ENCODE measurements around the gene PICALM.

The PICALM gene

DNA sequence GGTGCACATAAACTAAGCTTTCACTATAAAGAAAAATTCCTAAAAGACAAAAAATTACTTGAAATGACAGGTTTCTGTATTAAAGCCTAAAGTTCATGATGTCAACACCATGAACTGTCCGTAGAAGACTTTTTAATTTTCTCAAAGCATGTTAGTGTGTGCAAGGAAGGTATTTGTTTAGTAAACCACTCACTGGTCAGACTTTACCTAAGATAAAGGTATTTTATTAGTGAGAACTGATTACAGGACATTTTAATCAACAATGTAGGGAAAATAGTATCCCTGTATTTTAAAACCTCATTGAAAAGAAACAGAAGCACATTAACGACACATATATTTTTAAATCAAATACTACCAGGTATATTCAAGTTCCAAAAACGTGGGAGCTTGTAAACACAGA, 2.9 kb downstream of the PICALM start:
- DNase-seq (ENCODE audit: low read depth), result no peak
- peak overlapping the region; percentile 93 for H3K4me3 ChIP-seq (ENCODE audit: low read depth, low read length)

DNA sequence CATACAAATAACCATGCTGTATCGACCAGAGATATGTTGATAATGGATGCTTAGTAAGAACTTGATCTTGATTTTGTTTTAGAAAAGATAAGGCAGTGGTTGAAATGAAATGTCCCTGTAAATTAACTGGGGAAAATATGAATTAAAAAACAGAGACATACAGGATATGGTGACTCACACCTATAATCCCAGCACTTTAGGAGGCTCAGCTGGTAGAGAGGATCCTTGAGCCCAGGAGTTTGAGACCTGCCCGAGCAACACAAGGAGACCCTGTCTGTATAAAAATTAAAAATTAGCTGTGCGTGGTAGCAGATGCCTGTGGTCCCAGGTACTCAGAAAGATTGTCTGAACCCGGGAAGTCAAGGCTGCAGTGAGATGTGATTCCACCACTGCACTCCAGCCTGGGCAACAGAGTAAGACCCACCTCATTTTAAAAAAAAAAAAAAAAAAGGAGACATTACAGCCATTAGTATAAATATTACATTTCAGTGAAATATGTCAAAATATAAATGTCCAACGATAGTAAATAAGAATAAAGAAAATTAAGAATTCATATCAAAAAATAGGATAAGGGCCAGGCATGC, 4.6 kb downstream of the PICALM start:
- H3K4me3 ChIP-seq (ENCODE audit: low read depth, low read length), result peak overlapping the region; percentile 19
- no peak for TF ChIP-seq MYC (IDR thresholded peaks at IDR 0.05; ENCODE audit: low read depth, low read length)
- TF ChIP-seq, protein P1, sequence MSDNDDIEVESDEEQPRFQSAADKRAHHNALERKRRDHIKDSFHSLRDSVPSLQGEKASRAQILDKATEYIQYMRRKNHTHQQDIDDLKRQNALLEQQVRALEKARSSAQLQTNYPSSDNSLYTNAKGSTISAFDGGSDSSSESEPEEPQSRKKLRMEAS (IDR thresholded peaks at IDR 0.05; ENCODE audit: low read depth, low read length), result no peak
- TF ChIP-seq, protein P2, sequence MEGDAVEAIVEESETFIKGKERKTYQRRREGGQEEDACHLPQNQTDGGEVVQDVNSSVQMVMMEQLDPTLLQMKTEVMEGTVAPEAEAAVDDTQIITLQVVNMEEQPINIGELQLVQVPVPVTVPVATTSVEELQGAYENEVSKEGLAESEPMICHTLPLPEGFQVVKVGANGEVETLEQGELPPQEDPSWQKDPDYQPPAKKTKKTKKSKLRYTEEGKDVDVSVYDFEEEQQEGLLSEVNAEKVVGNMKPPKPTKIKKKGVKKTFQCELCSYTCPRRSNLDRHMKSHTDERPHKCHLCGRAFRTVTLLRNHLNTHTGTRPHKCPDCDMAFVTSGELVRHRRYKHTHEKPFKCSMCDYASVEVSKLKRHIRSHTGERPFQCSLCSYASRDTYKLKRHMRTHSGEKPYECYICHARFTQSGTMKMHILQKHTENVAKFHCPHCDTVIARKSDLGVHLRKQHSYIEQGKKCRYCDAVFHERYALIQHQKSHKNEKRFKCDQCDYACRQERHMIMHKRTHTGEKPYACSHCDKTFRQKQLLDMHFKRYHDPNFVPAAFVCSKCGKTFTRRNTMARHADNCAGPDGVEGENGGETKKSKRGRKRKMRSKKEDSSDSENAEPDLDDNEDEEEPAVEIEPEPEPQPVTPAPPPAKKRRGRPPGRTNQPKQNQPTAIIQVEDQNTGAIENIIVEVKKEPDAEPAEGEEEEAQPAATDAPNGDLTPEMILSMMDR (IDR thresholded peaks at IDR 0.05; ENCODE audit: low read depth, low read length), result no peak
- no peak for TF ChIP-seq POLR2A (IDR thresholded peaks at IDR 0.05; ENCODE audit: extremely low read depth, insufficient read length)
- DNase-seq (ENCODE audit: low read depth), result peak; percentile 26

More for the DNA sequence above, 2.9 kb downstream of the PICALM start:
- TF ChIP-seq POLR2A (IDR thresholded peaks at IDR 0.05; ENCODE audit: extremely low read depth, insufficient read length), result no peak
- TF ChIP-seq, protein P2 (IDR thresholded peaks at IDR 0.05; ENCODE audit: low read depth, low read length), result no peak
- TF ChIP-seq MYC (IDR thresholded peaks at IDR 0.05; ENCODE audit: low read depth, low read length), result no peak
- TF ChIP-seq, protein P1 (IDR thresholded peaks at IDR 0.05; ENCODE audit: low read depth, low read length), result no peak

DNA sequence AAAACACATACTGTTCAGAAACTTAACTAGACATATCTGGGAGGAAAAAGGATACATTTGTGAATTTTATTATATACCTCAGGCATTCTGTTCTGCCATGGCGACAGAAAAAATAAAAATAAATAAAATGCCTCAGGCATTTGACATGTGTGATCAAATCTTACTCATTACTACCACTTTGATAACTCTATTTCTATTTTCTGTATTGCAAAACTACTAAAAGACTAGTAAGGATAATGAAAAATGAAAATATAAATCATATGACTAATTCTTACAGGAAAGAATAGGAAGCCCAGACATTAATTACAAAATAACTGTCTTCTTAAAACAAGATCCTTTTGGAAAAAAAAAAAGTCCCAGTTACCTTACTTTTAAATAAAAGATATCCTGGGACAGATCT, 5.3 kb downstream of the PICALM start:
- TF ChIP-seq POLR2A (IDR thresholded peaks at IDR 0.05; ENCODE audit: extremely low read depth, insufficient read length) (no peak), MYC (IDR thresholded peaks at IDR 0.05; ENCODE audit: low read depth, low read length) (no peak)
- TF ChIP-seq, protein P1 (IDR thresholded peaks at IDR 0.05; ENCODE audit: low read depth, low read length), result no peak
- TF ChIP-seq, protein P2 (IDR thresholded peaks at IDR 0.05; ENCODE audit: low read depth, low read length), result no peak
- DNase-seq (ENCODE audit: low read depth), result no peak
- peak overlapping the region; percentile 19 for H3K4me3 ChIP-seq (ENCODE audit: low read depth, low read length)

DNA sequence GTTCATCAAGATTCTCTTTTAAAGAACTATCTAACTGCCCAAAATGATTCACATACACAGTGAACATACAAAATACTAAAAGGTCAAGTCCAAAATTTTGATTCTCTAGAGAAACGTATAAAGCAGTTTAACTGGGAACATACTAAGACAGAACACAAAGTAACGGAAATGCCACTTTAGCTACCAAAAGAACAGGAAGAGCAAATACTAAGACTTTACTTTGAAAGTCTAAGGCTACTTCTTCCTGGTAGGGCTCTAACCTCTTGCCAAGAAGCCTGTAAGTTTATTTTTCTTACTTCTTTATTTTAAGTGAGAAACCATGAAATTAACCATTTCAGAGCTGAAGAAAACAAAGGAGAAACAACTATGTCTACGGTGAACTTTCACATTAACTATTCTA, 6.2 kb downstream of the PICALM start:
- no peak overlapping the region for H3K4me3 ChIP-seq (ENCODE audit: low read depth, low read length)
- no peak for TF ChIP-seq MYC (IDR thresholded peaks at IDR 0.05; ENCODE audit: low read depth, low read length)
- no peak for TF ChIP-seq POLR2A (IDR thresholded peaks at IDR 0.05; ENCODE audit: extremely low read depth, insufficient read length)
- TF ChIP-seq, protein P2 (IDR thresholded peaks at IDR 0.05; ENCODE audit: low read depth, low read length), result no peak
- TF ChIP-seq, protein P1 (IDR thresholded peaks at IDR 0.05; ENCODE audit: low read depth, low read length), result no peak
- DNase-seq (ENCODE audit: low read depth), result no peak

DNA sequence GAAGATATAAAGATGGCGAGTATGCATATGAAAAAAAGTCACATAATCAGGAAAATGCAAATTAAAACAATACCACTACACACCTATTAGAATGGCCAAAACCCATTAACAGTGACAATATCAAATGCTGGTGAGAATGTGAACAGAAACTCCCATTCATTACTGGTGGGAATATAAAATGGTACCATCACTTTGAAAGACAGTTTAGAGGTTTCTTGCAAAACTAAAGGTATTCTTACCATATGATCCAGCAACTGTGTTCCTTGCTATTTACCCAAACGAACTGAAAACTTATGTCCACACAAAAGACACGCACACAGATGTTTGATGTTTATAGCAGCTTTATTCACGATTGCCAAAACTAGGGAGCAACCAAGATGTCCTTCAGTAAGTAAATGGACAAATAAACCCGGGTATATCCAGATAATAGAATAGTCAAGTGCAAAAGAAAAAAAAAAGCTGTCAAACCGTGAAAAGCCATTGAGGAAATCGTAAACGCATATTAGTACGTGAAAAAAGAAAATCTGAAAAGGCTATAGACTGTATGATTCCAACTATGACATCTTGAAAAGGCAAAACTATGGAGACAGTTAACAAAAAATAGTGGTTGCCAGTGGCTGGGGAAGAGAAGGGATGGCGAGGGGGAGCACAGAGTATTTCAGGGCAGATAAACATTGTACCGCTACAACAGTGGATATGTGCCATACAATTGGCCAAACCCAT, 7.2 kb downstream of the PICALM start:
- no peak overlapping the region for H3K4me3 ChIP-seq (ENCODE audit: low read depth, low read length)
- DNase-seq (ENCODE audit: low read depth), result no peak
- TF ChIP-seq MYC (IDR thresholded peaks at IDR 0.05; ENCODE audit: low read depth, low read length), result no peak
- TF ChIP-seq, protein P1 (IDR thresholded peaks at IDR 0.05; ENCODE audit: low read depth, low read length), result no peak
- TF ChIP-seq, protein P2 (IDR thresholded peaks at IDR 0.05; ENCODE audit: low read depth, low read length), result no peak
- no peak for TF ChIP-seq POLR2A (IDR thresholded peaks at IDR 0.05; ENCODE audit: extremely low read depth, insufficient read length)

Data from NB4 (cell line).